ENCODE measurements around the gene EPB41L2. TPM values are rescaled to one million over a fixed set of nuclear protein-coding genes. Genes with fewer than 3 reads are reported as not detected.
"Not testable (repeated sequence)": the region's sequence is repeated elsewhere in the genome, so short reads cannot be mapped to it uniquely, and the experiment has no call there.

EPB41L2 gene
- total RNA-seq, 2 donors from 2014 or later = 143 to 193 TPM

GRCh38 chr6:131014080-131014776 is 48.8 kb downstream of the EPB41L2 start:
- intact Hi-C loops (cut with DNase I) = no loop called here

DNA sequence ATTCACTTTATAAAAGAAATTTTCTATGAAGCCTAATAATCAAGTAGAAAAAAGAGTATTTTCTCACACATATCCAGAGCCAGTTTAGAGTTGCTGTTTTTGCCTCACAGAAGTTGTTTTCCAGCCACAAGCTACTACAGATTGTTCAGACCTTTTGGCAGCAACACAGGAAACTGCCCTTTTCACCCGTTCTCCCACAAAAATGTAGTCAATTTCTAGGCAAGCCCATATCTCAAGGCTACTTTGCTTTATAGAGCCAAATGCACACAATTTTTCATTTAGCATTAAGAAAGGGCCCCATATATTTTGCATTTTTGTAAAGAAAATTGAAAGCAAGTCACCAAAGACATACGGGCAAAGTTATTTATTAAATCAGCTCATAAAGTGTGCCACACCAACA is 49.5 kb downstream of the EPB41L2 start:
- DNase-seq (ENCODE audit: low spot score) = no peak

More at GRCh38 chr6:131014080-131014776, 48.8 kb downstream of the EPB41L2 start:
- no peak for DNase-seq (ENCODE audit: low spot score)

GRCh38 chr6:131009790-131010189 is 53.3 kb downstream of the EPB41L2 start:
- no peak for DNase-seq (ENCODE audit: low spot score)
- intact Hi-C loops (cut with DNase I) = no loop called here

More for the DNA sequence above, 49.5 kb downstream of the EPB41L2 start:
- intact Hi-C loops (cut with DNase I) = no loop called here

DNA sequence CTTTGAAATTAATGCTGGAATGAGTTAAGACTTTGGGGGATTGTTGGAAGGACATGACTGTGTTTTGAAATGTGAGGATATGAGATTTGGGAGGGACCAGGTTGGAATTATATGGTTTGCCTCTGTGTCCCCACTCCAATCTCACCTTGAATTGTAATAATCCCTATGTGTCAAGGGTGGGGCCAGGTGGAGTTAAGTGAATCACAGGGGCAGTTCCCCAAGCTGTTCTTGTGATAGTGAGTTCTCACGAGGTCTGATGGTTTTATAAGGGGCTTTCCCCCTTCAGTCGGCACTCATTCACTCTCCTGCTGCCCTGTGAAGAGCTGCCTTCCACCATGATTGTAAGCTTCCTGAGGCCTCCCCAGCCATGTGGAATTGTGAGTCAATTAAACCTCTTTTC is 54.1 kb downstream of the EPB41L2 start:
- DNase-seq (ENCODE audit: low spot score); intact Hi-C loops (cut with DNase I): not testable (repeated sequence)

GRCh38 chr6:131007964-131008363 is 55.1 kb downstream of the EPB41L2 start:
- DNase-seq (ENCODE audit: low spot score); intact Hi-C loops (cut with DNase I): not testable (repeated sequence)

- intact Hi-C loops (cut with DNase I) = no loop called here
- DNase-seq (ENCODE audit: low spot score) = no peak
These were observed 55.8 kb downstream of the EPB41L2 start for GRCh38 chr6:131007286-131007685.

DNA sequence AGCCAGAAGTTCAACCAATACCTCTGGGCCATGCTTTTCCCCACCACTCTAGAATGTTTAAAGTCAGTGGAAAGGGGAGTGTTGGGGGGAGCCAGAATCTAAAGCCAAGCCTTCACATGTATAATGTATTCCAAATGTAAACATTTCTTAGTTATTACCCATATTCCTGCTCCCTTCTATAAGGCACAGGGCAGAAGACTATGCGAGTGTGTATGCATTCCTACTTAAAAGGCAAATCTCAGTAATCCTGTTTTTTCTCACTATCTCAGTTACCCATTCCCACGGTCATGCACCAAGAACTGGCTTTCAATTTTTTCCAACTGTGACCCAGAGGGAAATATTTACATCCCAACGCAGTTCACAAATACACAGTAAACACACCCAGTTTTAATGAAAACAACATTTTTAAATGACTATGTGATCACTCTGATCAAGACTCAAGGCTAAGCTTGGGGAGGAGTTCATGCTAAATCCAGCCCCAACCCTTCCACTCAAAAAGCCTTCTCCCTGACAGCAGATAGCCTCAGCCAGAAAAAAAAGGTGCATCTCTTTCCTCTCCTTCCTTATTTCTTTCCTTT is 57.5 kb downstream of the EPB41L2 start:
- no peak for DNase-seq (ENCODE audit: low spot score)
- intact Hi-C loops (cut with DNase I) = no loop called here

DNA sequence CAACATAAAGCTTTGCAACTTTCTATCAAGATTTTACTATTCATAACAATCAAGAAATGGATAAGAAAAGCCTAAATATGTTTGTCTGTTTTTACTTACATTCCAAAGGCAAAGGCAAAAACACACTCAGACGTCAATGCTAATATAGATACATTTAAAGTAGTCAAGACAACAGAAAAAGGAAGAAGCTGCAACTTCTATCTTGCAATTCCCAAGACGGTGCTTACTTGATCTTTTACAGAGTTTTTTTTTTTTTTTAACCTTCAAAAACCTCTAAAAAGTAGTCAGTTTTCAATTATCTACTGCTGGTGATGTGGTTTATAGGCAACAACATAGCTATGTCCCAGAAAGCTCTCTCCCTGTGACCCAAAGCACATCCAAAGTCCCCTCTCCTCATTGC is 58.1 kb downstream of the EPB41L2 start:
- no peak for DNase-seq (ENCODE audit: low spot score)
- intact Hi-C loops (cut with DNase I) = no loop called here

GRCh38 chr6:131004387-131004755 is 58.7 kb downstream of the EPB41L2 start:
- DNase-seq (ENCODE audit: low spot score) = no peak
- intact Hi-C loops (cut with DNase I) = no loop called here

DNA sequence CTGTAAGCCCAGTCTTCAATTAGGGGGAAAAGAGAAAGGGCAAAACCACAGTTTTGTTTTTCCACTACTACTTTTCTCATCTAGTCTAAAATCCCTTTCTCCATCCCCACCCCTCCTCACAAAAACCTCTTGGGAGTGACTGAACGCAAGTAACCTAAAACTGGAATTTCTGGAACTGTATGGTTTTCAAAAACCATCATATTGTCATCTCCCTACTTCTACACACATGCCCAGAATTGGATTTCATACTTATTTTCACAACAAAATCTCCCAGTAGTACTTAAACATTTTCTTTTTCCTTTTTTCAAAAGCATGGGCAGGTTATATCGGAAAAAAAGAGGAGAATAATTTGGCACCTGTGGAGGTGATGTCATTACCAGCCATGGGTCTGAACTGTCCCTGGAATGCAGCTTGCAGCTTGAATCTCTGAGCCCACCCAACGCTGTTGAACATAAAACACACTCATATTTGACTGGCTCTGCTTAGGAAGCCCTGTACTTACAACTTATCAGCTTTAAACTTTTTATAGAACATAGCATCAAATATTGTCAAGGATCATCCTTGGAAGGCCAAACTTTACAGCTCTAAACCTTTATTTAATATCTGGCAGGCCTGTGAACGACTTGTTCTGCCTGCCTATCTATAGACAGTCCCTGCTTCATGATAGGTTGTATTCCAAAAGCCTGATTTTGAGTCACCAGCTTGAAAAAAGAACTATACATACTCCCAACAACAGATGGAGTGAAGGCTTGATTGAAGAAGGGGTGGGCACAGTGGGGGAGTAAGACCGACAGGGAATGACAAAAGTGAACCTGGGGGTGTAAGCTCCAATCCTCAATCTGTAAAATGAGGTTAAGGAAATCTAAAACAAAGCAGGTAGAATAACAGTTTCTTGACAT is 59.3 kb downstream of the EPB41L2 start:
- intact Hi-C loops (cut with DNase I) = no loop called here
- no peak for DNase-seq (ENCODE audit: low spot score)

DNA sequence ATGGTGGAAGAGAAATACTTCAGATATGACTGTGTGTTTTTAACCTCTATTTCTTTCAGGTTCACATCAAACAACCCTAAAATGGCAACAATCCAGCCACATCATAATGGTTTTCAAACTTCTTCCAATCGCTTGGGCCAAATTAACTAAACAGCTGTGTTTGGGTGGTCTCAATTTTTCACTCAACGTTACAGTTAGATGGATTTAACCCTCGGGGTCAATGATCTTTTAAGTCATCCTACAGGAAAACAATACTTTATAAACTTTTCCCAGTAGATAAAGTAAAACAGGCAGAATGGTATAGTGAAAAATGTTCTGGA is 60.4 kb downstream of the EPB41L2 start:
- intact Hi-C loops (cut with DNase I) = no loop called here
- DNase-seq (ENCODE audit: low spot score) = no peak

DNA sequence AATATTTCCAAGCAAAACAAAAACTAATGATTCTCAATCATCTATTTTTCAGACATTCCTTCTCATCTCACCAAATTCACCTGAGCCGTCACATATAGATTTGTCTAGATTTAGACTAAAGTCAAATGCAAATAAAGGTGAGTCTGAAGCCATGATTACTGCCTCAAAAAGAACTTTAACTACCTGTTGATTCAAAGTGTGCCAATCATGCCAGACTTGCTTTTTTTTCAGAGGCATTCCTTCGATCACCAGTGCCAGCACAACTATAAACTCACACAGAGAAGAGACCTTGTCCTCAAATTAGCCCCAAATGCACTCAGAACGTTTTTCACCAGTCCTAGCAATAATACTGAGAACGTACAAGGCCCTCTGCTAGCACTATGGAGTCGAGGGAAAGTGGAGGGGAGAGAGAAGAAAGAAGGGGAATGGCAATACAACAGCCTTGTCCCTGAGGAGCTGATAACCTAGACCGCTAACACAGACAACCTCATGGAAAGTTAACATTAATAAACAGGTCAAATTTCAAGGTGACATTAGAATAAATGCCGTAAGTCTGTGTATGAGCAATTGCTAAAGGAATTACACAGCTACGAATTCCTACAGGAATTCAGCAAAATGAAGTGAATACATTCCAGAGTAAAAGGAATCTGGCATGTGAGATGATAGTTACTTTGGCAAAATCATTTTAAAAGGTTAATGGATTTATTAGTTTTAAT is 60.9 kb downstream of the EPB41L2 start:
- intact Hi-C loops (cut with DNase I) = no loop called here
- DNase-seq (ENCODE audit: low spot score) = no peak

DNA sequence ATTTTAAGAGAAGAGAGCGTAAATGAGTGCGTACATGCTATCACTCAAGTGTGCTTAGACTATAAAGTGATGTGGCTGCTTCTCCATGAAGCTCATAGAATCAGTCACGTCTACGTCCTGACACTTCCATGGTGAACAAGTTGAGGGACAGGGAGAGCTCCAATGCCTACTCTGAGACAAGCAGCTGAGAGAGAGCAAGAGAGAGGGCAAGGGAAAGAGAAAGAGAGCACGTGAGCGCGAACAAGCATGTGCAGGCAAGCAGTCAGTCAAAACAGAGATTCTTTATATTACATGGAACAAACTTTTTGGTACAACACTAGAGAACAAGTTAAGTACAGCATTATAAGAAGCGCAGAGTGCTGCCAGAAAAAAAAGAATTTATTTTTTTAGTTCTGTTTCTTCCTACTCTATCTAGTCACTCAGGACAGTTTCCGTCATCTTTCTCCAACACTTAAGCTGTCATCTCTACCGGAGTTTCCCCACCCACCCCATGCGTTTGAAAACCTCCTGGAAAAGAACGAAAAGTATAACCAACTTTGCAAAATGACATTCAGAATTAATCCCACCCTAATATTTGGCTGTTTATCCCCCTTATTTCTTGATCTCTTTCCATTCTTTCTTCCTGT is 61.8 kb downstream of the EPB41L2 start:
- DNase-seq (ENCODE audit: low spot score) = no peak
- intact Hi-C loops (cut with DNase I) = no loop called here

DNA sequence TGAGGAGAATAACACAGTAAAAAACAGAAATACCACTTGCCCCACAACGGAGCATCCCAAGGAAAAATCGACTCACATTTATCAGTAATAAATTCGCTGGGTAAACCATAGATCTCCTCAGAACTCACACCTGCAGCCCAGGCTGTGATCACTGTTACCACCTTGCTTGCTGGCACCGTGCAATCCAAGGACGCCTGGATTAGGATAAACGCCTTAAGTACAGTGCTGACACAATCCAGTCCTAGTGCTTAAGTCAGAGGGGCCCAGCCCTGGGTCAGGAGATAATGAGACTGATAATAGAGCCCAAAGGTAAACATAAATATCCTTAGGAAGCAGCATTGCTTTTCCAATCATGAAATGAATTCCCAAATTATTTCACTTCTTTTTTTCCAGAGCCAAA is 62.5 kb downstream of the EPB41L2 start:
- no peak for DNase-seq (ENCODE audit: low spot score)
- intact Hi-C loops (cut with DNase I) = no loop called here

DNA sequence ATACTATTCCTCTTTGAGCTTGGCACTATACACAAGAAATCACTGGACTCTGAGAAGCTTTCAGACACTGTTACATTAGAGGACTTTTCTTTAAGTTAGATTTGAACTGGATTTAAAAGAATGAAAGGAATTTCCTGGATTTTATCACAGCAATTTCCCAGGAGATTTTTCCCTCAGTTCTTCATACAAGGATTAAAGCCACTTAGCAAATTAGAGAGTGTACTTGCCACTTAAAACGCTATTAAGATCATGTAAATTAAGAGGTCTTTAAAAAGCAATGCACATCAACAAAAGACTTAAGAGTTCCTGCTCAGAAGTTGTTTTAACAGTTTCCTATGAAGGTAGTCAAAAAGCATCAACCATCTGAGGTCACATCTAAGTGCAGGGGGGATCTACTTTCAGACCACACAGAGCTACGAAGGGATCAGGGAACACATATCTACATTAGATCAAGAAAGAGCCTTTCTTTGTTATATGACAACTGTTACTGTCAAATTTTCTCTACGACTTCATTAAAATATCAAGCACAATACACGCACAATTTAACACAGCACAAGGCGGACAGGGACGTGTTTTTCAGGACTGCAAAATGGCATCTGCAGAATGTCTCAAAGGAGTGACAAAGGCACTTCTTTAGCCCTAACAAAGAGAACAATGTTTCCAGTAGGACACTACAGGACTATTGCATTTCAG is 65.8 kb downstream of the EPB41L2 start:
- DNase-seq (ENCODE audit: low spot score) = no peak
- intact Hi-C loops (cut with DNase I) = no loop called here

GRCh38 chr6:130996635-130997034 is 66.4 kb downstream of the EPB41L2 start:
- intact Hi-C loops (cut with DNase I) = no loop called here

GRCh38 chr6:130995783-130996447 is 67.1 kb downstream of the EPB41L2 start:
- no peak for DNase-seq (ENCODE audit: low spot score)
- intact Hi-C loops (cut with DNase I) = no loop called here

More at GRCh38 chr6:130996635-130997034, 66.4 kb downstream of the EPB41L2 start:
- no peak for DNase-seq (ENCODE audit: low spot score)
